HG03139 (cell line): ENCODE measurements around the gene TP63.

Experiments used
- ATAC-seq: cut with Tn5 transposase; IDR thresholded peaks from one replicate; pipeline ENCODE4 v1.9.1; 2021; ENCODE audit not compliant: unreplicated experiment

TP63 gene

DNA sequence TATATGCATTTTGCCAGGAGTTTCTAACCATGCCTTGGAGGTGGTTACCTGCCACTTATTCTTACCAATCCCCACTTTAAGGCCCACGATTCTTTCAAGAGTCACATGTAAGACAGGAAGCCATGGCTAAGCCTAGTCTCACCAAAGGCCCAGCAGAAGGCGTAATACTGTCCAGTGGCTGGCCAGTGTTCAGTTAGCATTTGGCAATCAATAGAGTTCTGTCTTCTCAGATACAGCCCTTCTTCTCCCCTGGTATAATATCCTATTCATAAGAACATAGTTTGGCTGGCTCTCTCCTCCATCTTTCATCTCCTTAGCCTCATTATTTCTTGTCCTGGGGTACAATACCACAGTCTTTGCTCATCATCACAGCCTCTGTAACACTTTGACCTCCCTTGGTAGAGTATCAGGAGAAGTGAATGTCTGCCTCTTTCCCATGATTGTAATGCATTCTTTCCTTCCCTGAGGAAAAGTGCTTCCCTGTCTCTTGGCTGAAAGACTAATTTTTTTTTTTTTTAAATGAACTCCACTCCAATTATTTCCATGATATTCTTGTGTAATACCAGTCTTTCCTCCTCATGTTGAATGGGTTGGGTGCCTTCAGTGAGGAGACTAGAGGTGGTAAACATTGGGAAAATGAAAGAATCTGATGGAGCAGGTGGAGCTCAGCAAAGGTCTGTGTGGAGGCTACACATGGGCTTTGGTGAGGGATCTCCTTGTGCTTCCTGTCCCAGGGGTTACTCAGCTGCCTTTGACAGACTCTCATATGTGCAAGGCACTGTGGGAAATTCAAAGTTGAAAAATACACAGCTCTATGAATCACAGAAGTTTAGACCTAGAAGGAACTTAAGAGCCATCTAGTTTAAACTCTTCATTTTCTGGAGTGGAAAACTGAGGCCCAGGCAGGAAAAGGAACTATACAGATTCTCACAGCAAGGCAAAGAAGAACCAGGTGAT is 271.3 kb downstream of the TP63 start:
- ATAC-seq, result no peak

DNA sequence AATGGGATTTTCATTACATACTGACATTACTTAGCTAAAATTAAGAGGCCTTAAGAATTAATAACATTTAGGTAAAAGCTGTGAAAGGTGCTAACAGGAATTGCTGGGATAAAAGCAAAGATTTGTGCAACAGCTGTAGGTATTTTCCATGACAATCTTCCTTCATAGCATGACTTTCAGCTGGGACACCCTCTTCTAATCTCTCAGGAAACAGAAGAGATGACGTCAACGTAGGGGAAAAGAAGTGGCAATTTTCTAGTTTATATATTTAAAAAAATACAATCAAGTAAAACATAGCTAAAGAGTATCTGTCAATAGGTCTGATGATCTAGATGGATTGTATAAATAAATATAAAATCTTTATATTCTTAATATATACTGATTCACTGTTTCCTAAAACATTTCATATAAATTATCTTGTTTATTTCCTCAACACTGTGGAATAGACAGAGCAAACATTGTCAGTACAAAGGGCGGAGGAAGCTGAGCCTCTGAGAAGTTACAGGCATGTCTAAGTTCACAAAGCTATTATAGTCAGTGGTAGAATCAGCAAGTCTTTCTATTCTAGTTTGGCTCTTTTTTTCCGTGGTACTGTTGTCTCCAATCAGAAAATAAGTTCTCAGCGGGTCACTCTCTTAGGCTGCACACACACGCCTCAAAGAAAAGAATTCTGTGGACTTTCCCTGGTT is 272.5 kb downstream of the TP63 start:
- no peak for ATAC-seq

GRCh38 chr3:189907803-189908202 is 276.6 kb downstream of the TP63 start:
- ATAC-seq, result no peak

DNA sequence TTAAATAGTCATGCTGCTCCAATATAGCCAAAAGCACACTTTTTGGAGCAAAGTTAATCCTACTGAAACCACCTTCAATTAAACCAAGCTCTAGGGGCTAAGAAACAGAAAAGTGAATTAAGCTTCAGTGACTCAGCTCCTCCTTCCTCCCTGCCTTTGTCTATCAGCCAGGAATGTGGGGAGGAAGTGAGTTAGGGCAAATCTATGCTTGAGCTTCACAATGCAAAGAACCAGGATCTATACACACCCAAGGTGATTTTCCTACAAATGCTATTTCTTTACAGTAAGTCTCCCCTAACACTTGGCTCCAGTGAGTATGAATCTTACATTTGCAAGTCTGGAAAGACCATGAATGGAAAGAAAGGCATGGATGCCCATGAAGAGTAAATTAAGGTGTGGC is 277.5 kb downstream of the TP63 start:
- no peak for ATAC-seq

DNA sequence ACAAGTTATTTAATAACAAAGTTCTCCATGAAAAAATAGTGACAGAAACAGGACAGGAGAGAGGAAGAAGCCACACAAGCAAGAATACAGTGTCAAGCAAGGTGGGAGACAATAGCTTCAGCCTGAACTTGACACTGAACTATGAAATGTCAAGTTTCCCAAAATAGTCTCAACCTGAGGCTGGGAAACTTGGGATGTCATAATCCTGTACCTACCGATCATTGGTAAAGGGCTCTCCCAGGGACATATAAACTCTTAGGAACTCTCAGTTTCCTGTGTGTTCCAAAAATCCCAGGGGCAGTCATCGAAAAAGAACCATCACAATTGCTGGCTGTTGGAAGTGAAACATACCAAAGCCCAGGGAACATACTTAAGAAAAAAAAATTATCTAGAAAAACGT is 277.9 kb downstream of the TP63 start:
- ATAC-seq, result no peak

DNA sequence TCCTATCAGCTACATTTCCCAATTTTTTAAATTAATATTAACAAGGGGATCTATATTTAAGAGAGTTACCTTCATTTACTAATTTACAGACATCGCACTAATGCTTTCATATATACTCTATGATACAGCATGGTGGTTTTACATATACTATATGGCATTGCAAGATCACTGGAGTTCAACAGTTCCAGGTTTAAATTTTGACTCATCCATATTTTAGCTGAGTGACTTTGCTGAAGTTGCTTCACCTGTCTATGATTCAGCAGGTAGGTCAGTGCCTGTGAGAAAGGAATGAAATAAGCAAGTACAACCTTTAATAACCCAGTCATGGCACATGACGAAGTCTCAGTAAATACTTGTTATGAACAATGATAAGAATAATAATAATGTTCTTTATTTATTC is 278.4 kb downstream of the TP63 start:
- ATAC-seq, result no peak

DNA sequence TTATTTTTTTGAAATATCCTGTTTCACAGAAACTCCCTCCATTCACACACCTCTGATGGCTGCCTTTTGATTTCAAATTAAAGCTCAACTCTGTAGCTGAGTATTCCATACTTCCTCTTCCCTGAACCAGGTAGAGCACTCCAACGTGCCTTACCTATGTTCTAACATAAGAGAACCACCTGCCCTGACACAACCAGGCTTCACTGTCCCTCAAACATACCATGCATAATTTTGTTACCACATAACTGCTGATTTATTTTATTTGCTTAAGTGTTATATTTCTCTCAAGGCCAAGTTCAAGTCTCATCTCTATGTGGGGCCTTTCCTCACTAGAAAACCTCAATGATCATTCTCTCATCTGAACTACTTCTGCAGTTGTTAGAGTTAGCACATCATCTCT is 279.8 kb downstream of the TP63 start:
- no peak for ATAC-seq

- no peak for ATAC-seq
Observed at GRCh38 chr3:189914799-189915198, 283.6 kb downstream of the TP63 start.

DNA sequence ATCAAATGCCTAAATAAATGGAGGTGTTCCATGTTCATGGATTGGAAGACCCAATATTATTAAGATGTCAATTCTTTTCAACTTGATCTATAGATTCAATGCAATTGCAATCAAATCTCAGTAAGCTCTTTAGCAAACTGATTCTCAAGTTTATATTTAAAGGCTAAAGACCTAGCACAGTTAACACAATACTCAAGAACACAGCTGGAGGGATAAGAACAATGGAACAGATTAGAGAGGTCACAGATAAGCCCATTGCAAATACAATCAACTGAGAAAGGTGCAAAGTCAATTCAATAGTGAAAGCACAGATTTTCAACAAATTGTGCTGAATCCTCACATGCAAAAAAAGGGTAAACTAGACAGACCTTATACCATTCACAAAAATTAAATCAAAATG is 290.6 kb downstream of the TP63 start:
- no peak for ATAC-seq

DNA sequence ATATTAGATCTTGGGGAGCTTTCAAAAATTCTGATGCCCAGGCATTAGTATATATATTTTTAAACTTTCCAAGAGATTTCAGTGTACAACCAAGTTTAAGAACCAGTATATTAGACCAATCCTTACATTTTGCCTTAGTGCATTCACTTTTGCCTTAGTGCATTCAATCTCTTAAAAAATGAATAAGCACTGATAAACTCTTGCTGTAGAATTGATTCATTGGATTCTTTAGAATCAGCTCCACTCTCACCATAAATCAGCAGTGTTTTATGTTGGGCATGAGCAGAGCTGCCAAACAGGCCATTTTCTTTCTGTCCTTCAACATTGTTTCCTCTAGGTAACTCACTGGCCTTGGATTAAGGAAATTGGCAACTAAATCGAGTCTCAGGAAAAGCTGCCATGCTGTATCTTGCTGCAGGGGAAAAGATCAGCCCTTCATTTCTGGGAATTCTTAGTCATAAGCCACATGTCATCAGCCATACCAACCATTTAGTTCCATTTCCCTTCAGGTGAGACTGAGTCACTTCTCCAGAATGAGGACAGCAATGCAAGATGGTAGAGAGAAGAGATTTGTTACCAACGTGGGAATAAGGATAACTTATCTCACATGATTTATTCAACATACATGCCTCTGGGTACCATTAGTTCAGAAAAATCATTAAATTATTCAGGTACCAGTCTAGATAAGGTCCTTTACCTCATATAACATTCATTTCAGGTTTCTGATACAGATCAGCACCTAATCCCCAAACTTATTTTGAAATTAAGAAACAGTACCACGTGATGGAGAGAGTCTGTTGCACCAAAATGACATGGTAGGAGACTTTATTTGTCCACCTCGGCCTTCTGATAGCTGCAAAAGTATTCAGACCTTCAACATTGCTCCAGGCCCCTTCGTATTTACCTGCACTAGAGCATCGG is 297.0 kb downstream of the TP63 start:
- no peak for ATAC-seq

- no peak for ATAC-seq
Observed at GRCh38 chr3:189936201-189936945, 305.2 kb downstream of the TP63 start.

DNA sequence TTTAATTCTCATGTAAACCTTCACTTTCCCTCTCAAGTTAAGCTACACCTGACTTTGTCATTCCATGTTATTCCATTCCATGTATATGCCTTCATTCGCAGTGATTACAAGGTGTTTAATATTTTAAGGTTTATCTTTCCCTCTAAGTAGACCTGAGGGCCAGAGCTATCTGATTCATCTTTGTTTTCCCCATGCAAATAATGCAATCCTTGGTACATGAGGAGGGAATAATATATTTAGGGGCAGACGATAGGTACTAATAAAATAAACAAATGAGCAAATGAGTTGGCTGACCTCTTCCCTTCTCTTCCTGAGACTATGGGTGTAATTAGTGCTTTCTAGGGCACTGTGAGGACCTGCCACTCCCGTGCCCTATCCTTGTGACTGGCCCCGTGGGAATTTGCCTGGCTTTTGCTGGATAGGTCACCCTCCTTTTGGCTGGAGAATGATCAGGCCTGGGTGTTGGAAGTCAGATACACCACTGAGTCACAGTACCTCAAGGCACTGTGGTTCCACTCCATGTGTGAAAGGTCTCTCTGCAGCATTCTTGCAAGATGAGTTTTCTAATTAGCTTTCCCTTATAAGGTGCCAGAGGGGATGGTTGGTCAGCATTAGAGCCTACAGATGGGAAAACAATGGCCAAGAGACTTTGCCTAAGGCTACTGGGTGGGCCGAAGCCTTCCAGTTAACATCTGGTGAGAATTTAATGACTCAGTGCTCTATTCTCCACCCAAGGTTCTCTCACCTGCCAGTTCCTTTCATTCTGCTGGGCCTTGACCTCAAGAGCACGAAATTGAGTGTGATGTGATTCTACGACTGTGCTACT is 306.3 kb downstream of the TP63 start:
- ATAC-seq, result no peak

DNA sequence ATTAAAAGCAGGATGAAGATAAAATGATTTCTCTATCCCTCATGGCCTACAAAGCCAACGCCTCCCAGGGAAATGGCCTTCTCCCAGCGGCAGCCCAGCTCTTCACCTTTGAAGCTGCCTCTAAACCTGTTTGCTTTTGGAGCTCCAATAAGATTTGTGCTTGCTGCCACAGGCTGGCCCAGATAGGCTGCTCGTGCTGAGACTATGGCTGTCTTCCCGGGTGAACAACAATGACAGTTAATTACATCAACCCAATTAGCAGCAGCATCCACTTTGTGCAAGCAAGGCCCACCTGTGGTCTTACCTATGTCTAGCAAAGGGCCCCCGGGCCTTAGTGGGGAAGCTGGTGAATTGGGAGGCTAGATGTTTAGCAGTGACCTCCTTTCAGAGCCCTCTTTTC is 309.9 kb downstream of the TP63 start:
- ATAC-seq, result no peak

GRCh38 chr3:189941679-189942078 is 310.5 kb downstream of the TP63 start:
- no peak for ATAC-seq

- no peak for ATAC-seq
Observed at GRCh38 chr3:189942948-189943347, 311.8 kb downstream of the TP63 start.

DNA sequence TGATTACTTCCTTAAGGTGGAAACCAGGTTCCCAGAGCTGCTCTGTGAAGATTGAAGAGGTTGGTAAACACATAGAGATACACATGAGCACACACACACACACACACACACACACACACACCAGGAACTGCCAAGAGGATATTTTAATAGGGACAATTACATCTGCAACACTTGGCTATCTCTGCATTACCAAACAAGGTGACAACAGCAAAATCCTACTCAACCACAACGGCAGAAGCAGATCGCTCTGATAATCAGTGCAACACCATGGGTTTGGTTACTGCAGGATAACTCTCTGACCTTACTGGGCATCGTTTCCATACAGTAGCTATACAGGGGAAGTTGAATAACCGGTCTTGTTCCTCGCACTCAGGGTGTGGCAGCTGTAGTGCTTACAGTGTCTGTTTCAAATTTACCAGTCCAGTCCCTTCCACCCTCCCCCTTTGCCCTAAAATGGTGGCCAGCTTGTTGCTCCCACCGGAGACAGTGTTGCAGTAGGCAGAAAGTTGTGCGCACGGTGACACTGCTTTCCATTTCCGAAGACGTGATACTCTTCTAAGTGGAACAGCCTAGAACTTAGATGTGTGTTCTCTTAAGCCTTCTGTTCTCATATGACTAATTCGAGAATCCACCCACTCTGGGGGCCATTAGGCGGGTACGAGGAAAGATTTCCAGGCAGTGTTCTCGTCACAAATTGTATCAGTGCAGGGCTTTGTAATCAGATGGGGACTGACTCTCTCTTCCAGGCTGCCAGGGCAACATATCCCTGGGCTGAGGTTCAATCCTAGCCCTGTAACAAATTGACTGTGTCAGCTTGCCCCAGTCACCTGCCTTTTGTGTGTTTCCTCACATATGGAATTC is 313.3 kb downstream of the TP63 start:
- no peak for ATAC-seq

DNA sequence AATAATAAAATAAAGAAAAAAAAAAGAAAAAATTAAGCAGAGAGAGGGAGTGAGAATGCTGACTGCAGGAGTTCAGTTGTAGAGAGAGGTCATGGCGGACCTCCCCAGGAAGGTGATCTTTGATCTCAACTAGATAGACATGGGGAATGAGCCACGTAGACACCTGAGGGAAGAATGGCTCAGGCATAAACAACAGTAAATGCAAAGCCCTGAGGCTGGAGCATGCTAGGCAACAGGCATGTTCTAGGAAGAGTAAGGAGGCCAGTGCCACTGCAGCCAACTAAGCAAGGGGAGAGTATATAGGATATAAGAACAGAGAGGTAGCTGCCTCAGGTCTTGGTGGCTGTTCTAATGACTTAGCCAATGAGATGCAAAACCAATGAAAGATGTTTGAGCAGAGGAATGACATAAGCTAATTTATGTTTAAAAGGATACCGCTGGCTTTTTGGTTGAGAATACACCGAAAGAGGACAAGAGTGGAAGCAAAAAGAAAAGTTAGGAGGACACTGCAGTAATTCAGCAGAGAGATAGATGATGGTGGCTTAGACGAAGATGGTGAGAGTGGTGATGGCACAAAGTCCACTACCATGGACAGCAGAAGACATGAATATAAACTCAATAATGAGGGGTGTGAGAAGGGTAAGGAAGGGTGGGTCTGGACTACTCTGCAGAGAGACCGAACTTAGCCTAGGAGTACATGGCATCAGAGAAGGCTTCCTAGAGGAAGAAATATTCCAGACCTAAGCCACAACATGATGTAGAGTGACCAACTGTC is 314.9 kb downstream of the TP63 start:
- no peak for ATAC-seq
